HEK293T (cell line): ENCODE data around the gene MACROD2.

Experiments
- CTBP1 ChIP-seq: fragments of 450-650 bp; IDR thresholded peaks from 2 replicates; pipeline ENCODE4 v1.6.1; 2016; ENCODE audit warnings: borderline replicate concordance
- ELF4 ChIP-seq: fragments of 450-650 bp; IDR thresholded peaks from 2 replicates; pipeline ENCODE4 v1.6.1; 2017; ENCODE audit warnings: antibody characterized with exemption
- FOXA1 ChIP-seq: fragments of 450-650 bp; IDR thresholded peaks from 2 replicates; pipeline ENCODE4 v1.6.1; 2016; ENCODE audit warnings: mild to moderate bottlenecking
- FOXK2 ChIP-seq: fragments of 450-650 bp; IDR thresholded peaks from 2 replicates; pipeline ENCODE4 v1.6.1; 2016; ENCODE audit warnings: mild to moderate bottlenecking
- FOXM1 ChIP-seq: fragments of 450-650 bp; IDR thresholded peaks from 2 replicates; pipeline ENCODE4 v1.6.1; 2017; ENCODE audit warnings: mild to moderate bottlenecking, borderline replicate concordance
- HDGF ChIP-seq: fragments of 450-650 bp; IDR thresholded peaks from 2 replicates; pipeline ENCODE4 v1.6.1; 2017; ENCODE audit warnings: antibody characterized with exemption, borderline replicate concordance
- L3MBTL2 ChIP-seq: fragments of 450-650 bp; conservative IDR thresholded peaks from 2 replicates; pipeline ENCODE4 v1.6.1; 2016; ENCODE audit warnings: mild to moderate bottlenecking
- LEF1 ChIP-seq: fragments of 450-650 bp; IDR thresholded peaks from 2 replicates; pipeline ENCODE4 v1.6.1; 2017; ENCODE audit warnings: mild to moderate bottlenecking, borderline replicate concordance
- NFRKB ChIP-seq: fragments of 450-650 bp; IDR thresholded peaks from 2 replicates; pipeline ENCODE4 v1.6.1; 2016; ENCODE audit warnings: mild to moderate bottlenecking, moderate library complexity
- SP1 ChIP-seq: fragments of 450-650 bp; IDR thresholded peaks from 2 replicates; pipeline ENCODE4 v1.6.1; 2017
- SUZ12 ChIP-seq: fragments of 450-650 bp; IDR thresholded peaks from 2 replicates; pipeline ENCODE4 v1.6.1; 2016; ENCODE audit warnings: mild to moderate bottlenecking
- TARDBP ChIP-seq: fragments of 450-650 bp; IDR thresholded peaks from 2 replicates; pipeline ENCODE4 v1.6.1; 2016
- ZNF384 ChIP-seq: fragments of 450-650 bp; IDR thresholded peaks from 2 replicates; pipeline ENCODE4 v1.6.1; 2016

- TF ChIP-seq SUZ12 (no peak), FOXK2 (no peak), SP1 (no peak), ELF4 (no peak), HDGF (no peak), NFRKB (no peak), FOXM1 (no peak), TARDBP (no peak), L3MBTL2 (no peak), LEF1 (no peak), FOXA1 (no peak), CTBP1 (no peak), ZNF384 (no peak)
Measured at GRCh38 chr20:15399781-15400180, 1404.5 kb downstream of the MACROD2 start.
